GM12878 (cell line): ENCODE measurements around the gene KIF18A.
"Not testable (repeated sequence)": the region's sequence is repeated elsewhere in the genome, so short reads cannot be mapped to it uniquely, and the experiment has no call there.

Source experiments
- RFX5 ChIP-seq: IDR thresholded peaks from 2 replicates; pipeline ENCODE4 v1.6.1; 2011; ENCODE audit warnings: low read depth, low read length, improper control_type of control experiment
- TCF12 ChIP-seq: IDR thresholded peaks from 2 replicates; pipeline ENCODE4 v1.6.1; 2011; ENCODE audit warnings: low read depth, mild to moderate bottlenecking, low read length
- USF2 ChIP-seq: IDR thresholded peaks from 2 replicates; pipeline ENCODE4 v1.6.1; 2011; ENCODE audit warnings: low read depth, low read length, improper control_type of control experiment, borderline replicate concordance

- TF ChIP-seq TCF12, USF2, RFX5: not testable (repeated sequence)
Observed at GRCh38 chr11:28136157-28136556, 28.2 kb upstream of the KIF18A start.
